HepG2 (cell line): ENCODE measurements around the gene EYA4.

Experiments used
- CEBPB ChIP-seq: IDR thresholded peaks from 2 replicates; pipeline ENCODE4 v1.6.1; 2011; ENCODE audit warnings: low read depth, low read length, improper control_type of control experiment, borderline replicate concordance
- CTCF ChIP-seq: sonication (generic); formaldehyde crosslinking; IDR thresholded peaks from 2 replicates; pipeline ENCODE4 v1.5.0; 2020; ENCODE audit warnings: mild to moderate bottlenecking, missing genetic modification reagents, moderate library complexity
- E2F5 ChIP-seq: sonication (generic); formaldehyde crosslinking; conservative IDR thresholded peaks from 2 replicates; pipeline ENCODE4 v1.4.0; 2020; ENCODE audit warnings: missing genetic modification reagents
- NFYB ChIP-seq: sonication (generic); formaldehyde crosslinking; IDR thresholded peaks from 2 replicates; pipeline ENCODE4 v1.4.0; 2020; ENCODE audit warnings: missing genetic modification reagents
- PHF8 ChIP-seq: sonication (generic); formaldehyde crosslinking; IDR thresholded peaks from 2 replicates; pipeline ENCODE4 v1.5.0; 2020; ENCODE audit warnings: missing genetic modification reagents
- PITX1 ChIP-seq: sonication (generic); formaldehyde crosslinking; IDR thresholded peaks from 2 replicates; pipeline ENCODE4 v1.5.1; 2020; ENCODE audit warnings: mild to moderate bottlenecking, missing genetic modification reagents
- SKIL ChIP-seq: sonication (generic); formaldehyde crosslinking; IDR thresholded peaks from 2 replicates; pipeline ENCODE4 v1.8.0; 2022; ENCODE audit warnings: missing genetic modification reagents, mild to moderate bottlenecking, moderate library complexity, borderline replicate concordance
- ZBTB49 ChIP-seq: sonication (generic); formaldehyde crosslinking; IDR thresholded peaks from 2 replicates; pipeline ENCODE4 v1.4.0; 2020; ENCODE audit warnings: missing genetic modification reagents, borderline replicate concordance
- ZNF362 ChIP-seq: sonication (generic); formaldehyde crosslinking; IDR thresholded peaks from 2 replicates; pipeline ENCODE4 v1.4.0; 2020; ENCODE audit warnings: missing genetic modification reagents, mild to moderate bottlenecking, borderline replicate concordance
- ZNF639 ChIP-seq: conservative IDR thresholded peaks from 2 replicates; pipeline ENCODE4 v1.6.1; 2018; ENCODE audit warnings: missing genetic modification reagents
- ZNF7 ChIP-seq: IDR thresholded peaks from 2 replicates; pipeline ENCODE4 v1.6.1; 2016; ENCODE audit warnings: missing biosample characterization, missing genetic modification reagents
- ZNF749 ChIP-seq: sonication (generic); formaldehyde crosslinking; IDR thresholded peaks from 2 replicates; pipeline ENCODE4 v1.8.0; 2022; ENCODE audit warnings: mild to moderate bottlenecking, missing genetic modification reagents, moderate library complexity, borderline replicate concordance
- TF ChIP-seq, protein P1 (sequence below): sonication (generic); formaldehyde crosslinking; IDR thresholded peaks from 2 replicates; pipeline ENCODE4 v1.4.0; 2020; ENCODE audit warnings: mild to moderate bottlenecking, missing genetic modification reagents, borderline replicate concordance
- TF ChIP-seq, protein P2 (sequence below): IDR thresholded peaks from 2 replicates; pipeline ENCODE4 v1.6.1; 2016; ENCODE audit warnings: low read depth

- no peak for TF ChIP-seq SKIL (CRISPR knock-in tag)
- TF ChIP-seq PHF8: no peak
- TF ChIP-seq CTCF: no peak
- no peak for TF ChIP-seq NFYB (CRISPR knock-in tag)
- no peak for TF ChIP-seq ZBTB49 (CRISPR knock-in tag)
- TF ChIP-seq PITX1 (CRISPR knock-in tag): no peak
- no peak for TF ChIP-seq ZNF749 (CRISPR knock-in tag)
- TF ChIP-seq ZNF362 (CRISPR knock-in tag): no peak
- TF ChIP-seq, protein P1, sequence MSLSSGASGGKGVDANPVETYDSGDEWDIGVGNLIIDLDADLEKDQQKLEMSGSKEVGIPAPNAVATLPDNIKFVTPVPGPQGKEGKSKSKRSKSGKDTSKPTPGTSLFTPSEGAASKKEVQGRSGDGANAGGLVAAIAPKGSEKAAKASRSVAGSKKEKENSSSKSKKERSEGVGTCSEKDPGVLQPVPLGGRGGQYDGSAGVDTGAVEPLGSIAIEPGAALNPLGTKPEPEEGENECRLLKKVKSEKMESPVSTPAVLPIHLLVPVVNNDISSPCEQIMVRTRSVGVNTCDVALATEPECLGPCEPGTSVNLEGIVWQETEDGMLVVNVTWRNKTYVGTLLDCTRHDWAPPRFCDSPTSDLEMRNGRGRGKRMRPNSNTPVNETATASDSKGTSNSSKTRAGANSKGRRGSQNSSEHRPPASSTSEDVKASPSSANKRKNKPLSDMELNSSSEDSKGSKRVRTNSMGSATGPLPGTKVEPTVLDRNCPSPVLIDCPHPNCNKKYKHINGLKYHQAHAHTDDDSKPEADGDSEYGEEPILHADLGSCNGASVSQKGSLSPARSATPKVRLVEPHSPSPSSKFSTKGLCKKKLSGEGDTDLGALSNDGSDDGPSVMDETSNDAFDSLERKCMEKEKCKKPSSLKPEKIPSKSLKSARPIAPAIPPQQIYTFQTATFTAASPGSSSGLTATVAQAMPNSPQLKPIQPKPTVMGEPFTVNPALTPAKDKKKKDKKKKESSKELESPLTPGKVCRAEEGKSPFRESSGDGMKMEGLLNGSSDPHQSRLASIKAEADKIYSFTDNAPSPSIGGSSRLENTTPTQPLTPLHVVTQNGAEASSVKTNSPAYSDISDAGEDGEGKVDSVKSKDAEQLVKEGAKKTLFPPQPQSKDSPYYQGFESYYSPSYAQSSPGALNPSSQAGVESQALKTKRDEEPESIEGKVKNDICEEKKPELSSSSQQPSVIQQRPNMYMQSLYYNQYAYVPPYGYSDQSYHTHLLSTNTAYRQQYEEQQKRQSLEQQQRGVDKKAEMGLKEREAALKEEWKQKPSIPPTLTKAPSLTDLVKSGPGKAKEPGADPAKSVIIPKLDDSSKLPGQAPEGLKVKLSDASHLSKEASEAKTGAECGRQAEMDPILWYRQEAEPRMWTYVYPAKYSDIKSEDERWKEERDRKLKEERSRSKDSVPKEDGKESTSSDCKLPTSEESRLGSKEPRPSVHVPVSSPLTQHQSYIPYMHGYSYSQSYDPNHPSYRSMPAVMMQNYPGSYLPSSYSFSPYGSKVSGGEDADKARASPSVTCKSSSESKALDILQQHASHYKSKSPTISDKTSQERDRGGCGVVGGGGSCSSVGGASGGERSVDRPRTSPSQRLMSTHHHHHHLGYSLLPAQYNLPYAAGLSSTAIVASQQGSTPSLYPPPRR (CRISPR knock-in tag): no peak
- TF ChIP-seq CEBPB: no peak
- no peak for TF ChIP-seq ZNF639 (CRISPR knock-in tag)
- TF ChIP-seq ZNF7: no peak
- TF ChIP-seq E2F5 (CRISPR knock-in tag): no peak
- TF ChIP-seq, protein P2, sequence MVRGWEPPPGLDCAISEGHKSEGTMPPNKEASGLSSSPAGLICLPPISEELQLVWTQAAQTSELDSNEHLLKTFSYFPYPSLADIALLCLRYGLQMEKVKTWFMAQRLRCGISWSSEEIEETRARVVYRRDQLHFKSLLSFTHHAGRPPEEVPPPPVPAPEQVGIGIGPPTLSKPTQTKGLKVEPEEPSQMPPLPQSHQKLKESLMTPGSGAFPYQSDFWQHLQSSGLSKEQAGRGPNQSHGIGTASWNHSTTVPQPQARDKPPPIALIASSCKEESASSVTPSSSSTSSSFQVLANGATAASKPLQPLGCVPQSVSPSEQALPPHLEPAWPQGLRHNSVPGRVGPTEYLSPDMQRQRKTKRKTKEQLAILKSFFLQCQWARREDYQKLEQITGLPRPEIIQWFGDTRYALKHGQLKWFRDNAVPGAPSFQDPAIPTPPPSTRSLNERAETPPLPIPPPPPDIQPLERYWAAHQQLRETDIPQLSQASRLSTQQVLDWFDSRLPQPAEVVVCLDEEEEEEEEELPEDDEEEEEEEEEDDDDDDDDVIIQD (CRISPR knock-in tag): no peak
Measured at GRCh38 chr6:133399426-133399825, 158.3 kb downstream of the EYA4 start.
